GM06990 (cell line): ENCODE measurements around the gene DNAL1.
A peak's percentile ranks its signal among the peaks of the same experiment; 100 is the strongest.

Experiments
- DNase-seq: peaks from one replicate; pipeline ENCODE4 v3.0.0-alpha.2; 2011; ENCODE audit not compliant: insufficient read length; ENCODE audit errors: extremely low read depth
- H3K27me3 ChIP-seq: replicated peaks from 2 replicates; pipeline ENCODE4 v1.6.0; 2011; ENCODE audit warnings: low read length; ENCODE audit not compliant: control insufficient read depth, insufficient read depth
- H3K36me3 ChIP-seq: 2 replicates; pipeline ENCODE4 v1.5.1; 2011; ENCODE audit warnings: low read length; ENCODE audit not compliant: control insufficient read depth, insufficient read depth
- H3K4me3 ChIP-seq: replicated peaks from 2 replicates; pipeline ENCODE4 v1.5.1; 2011; ENCODE audit warnings: low read depth, mild to moderate bottlenecking, control low read depth, low read length
- CTCF ChIP-seq: IDR thresholded peaks from 2 replicates; pipeline ENCODE4 v1.5.1; 2011; ENCODE audit warnings: low read length, control low read depth, mild to moderate bottlenecking, inconsistent platforms; ENCODE audit not compliant: insufficient read depth, poor library complexity, severe bottlenecking

Gene DNAL1

GRCh38 chr14:73745571-73746519 is 101.1 kb downstream of the DNAL1 start:
- H3K27me3 ChIP-seq: no peaks in the 10 kb centered on the region
- DNase-seq: no peak
- no peak for TF ChIP-seq CTCF
- H3K36me3 ChIP-seq: peaks cover 10% of the 10 kb centered on the region
- H3K4me3 ChIP-seq: no peak overlapping the region

- Histone ChIP-seq H3K27me3 (no peaks in the 10 kb centered on the region), H3K36me3 (peaks cover 10% of the 10 kb centered on the region), H3K4me3 (0 out of 2 replicates have a peak overlapping the region, but pooled peaks have one; percentile 4)
- TF ChIP-seq CTCF: no peak
- DNase-seq: no peak
These were observed 102.0 kb downstream of the DNAL1 start for GRCh38 chr14:73746520-73747378.

- Histone ChIP-seq H3K36me3 (peaks cover 6% of the 10 kb centered on the region; the same call in 1 of the 2 replicates), H3K4me3 (no peak overlapping the region), H3K27me3 (no peaks in the 10 kb centered on the region)
- DNase-seq: no peak
- no peak for TF ChIP-seq CTCF
These were observed 102.8 kb downstream of the DNAL1 start for GRCh38 chr14:73747379-73748211.

- Histone ChIP-seq H3K27me3 (no peaks in the 10 kb centered on the region), H3K36me3 (peaks cover 5% of the 10 kb centered on the region; the same call in 1 of the 2 replicates), H3K4me3 (no peak overlapping the region)
- TF ChIP-seq CTCF: no peak
- no peak for DNase-seq
These were observed 104.1 kb downstream of the DNAL1 start for GRCh38 chr14:73748858-73749357.
